Thoracic aorta (tissue), 2 donors: ENCODE results near the gene LRRC8E. TPM values are rescaled to one million over a fixed set of nuclear protein-coding genes. Genes with fewer than 3 reads are reported as not detected.
A peak's percentile ranks its signal among the peaks of the same experiment; 100 is the strongest.

Experiments used
- ATAC-seq: fragments of 150-250 bp; one replicate; pipeline ENCODE4 v1.8.0; 2017; ENCODE audit warnings: low read depth; ENCODE audit not compliant: insufficient number of reproducible peaks, low FRiP score
- DNase-seq: peaks from one replicate; pipeline ENCODE4 v3.0.0-alpha.2; 2020; ENCODE audit warnings: low spot score
- H3K27ac ChIP-seq, 2 donors: fragments of 200-600 bp; sonication (generic); 1 replicate in 1 of 2; 2 replicates in 1 of 2; pipeline ENCODE4 v1.5.1; 2016; ENCODE audit warnings: mild to moderate bottlenecking in 2 of 2, moderate library complexity in 2 of 2
- H3K27me3 ChIP-seq: fragments of 200-600 bp; sonication (generic); replicated peaks from 2 replicates; pipeline ENCODE4 v1.6.0; 2016; ENCODE audit warnings: mild to moderate bottlenecking; ENCODE audit not compliant: insufficient read depth
- H3K36me3 ChIP-seq: fragments of 200-600 bp; sonication (generic); one replicate; pipeline ENCODE4 v1.5.1; 2016
- H3K4me1 ChIP-seq, 2 donors: fragments of 200-600 bp; sonication (generic); 1 replicate in 1 of 2; 2 replicates in 1 of 2; pipeline versions ENCODE4 v1.5.1 to v1.6.0; 2016; ENCODE audit warnings: low read depth in 2 of 2, mild to moderate bottlenecking in 1 of 2; ENCODE audit not compliant: control insufficient read depth in 1 of 2
- H3K4me3 ChIP-seq: fragments of 200-600 bp; sonication (generic); 2 replicates; pipeline ENCODE4 v1.5.1; 2016; ENCODE audit warnings: mild to moderate bottlenecking
- H3K9me3 ChIP-seq: fragments of 200-600 bp; sonication (generic); 2 replicates; pipeline ENCODE4 v1.5.1; 2016
- CTCF ChIP-seq: fragments of 200-600 bp; sonication (generic); IDR thresholded peaks from one replicate; pipeline ENCODE4 v1.5.1; 2019; ENCODE audit warnings: antibody characterized with exemption
- total RNA-seq, 2 donors: library from RNA; depleted of rRNA; stranded (reverse); fragments of >200 nt; gene quantifications; one replicate each; pipeline versions ENCODE4 v1.1.0 to v1.2.3, GENCODE V29; 2016

The LRRC8E gene
- total RNA-seq, 2 donors from 2014 or later = 0.14 TPM; not detected in 1

DNA sequence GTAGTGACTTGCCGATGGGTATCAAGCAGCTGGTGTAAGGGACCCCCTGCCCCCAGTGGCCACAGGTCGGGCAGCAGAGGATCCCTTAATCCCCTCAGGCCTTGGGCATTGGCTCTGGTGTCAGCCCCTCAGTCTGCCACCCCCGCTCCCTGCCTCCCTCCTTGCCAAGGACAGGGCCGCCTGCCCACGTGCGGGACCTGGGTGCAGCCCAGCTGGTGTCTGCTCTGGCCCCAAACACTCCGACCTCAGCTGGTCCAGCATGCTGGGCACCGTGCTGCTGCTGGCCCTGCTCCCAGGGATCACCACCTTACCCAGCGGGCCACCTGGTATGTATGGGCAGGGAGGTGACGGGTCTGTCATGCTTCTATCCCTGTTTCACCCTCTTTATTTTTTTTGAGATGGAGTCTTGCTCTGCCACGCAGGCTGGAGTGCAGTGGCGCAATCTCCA is 26.3 kb downstream of the LRRC8E start, which contains the start of gene TGFBR3L:
Gene TGFBR3L (plus strand): TSS at position 233 of the 448 bp plus-strand sequence.
- no peaks in the 10 kb centered on the region for H3K27me3 ChIP-seq

GRCh38 chr19:7915250-7916102 is 27.2 kb downstream of the LRRC8E start:
- Histone ChIP-seq H3K36me3 (peaks cover 24% of the 10 kb centered on the region), H3K4me3 (no peak overlapping the region), H3K4me1 (peaks cover 14 to 41% of the 10 kb centered on the region in 2 donors), H3K9me3 (no peaks in the 10 kb centered on the region), H3K27ac (no peak overlapping the region), H3K27me3 (no peaks in the 10 kb centered on the region)
- TF ChIP-seq CTCF = no peak
- ATAC-seq (no peak), DNase-seq (no peak)

More for the DNA sequence above, 26.3 kb downstream of the LRRC8E start, which contains the start of gene TGFBR3L:
- no peak within 1 kb of the TSS for H3K27ac ChIP-seq
- ATAC-seq (no peak), DNase-seq (no peak)
- no peak within 1 kb of the TSS for H3K4me3 ChIP-seq
- no peaks in the 10 kb centered on the region for H3K9me3 ChIP-seq
- peaks cover 32% of the 10 kb centered on the region for H3K36me3 ChIP-seq
- peaks cover 14 to 37% of the 10 kb centered on the region in 2 donors for H3K4me1 ChIP-seq
- TF ChIP-seq CTCF = no peak

GRCh38 chr19:7916103-7916954 is 28.0 kb downstream of the LRRC8E start:
- H3K4me1 ChIP-seq = peaks cover 15 to 44% of the 10 kb centered on the region in 2 donors
- no peaks in the 10 kb centered on the region for H3K27me3 ChIP-seq
- no peak for ATAC-seq
- peaks cover 15% of the 10 kb centered on the region for H3K36me3 ChIP-seq
- no peak for DNase-seq
- H3K27ac ChIP-seq = no peak overlapping the region
- TF ChIP-seq CTCF = no peak
- H3K9me3 ChIP-seq = no peaks in the 10 kb centered on the region
- H3K4me3 ChIP-seq = peak overlapping the region; percentile 67

DNA sequence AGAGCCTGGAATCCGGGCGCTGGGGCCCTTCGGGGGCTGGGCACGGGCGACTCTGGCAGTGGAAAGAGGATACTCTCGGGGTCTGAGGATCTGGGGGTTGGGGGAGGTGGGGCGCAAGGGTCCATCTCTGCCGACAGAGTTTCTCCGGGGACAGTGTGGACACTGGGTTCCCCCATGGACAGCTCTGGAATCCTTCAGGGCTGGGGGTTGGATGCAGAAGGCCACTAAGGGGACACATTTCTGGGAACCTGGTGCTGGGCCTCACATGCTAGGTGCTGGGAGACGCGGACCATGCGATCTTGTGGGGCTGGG is 28.6 kb downstream of the LRRC8E start:
- H3K4me1 ChIP-seq = peaks cover 21 to 49% of the 10 kb centered on the region in 2 donors
- no peak for TF ChIP-seq CTCF
- DNase-seq = no peak

More for the DNA sequence above, 28.6 kb downstream of the LRRC8E start:
- ATAC-seq = no peak
- H3K36me3 ChIP-seq = peaks cover 10% of the 10 kb centered on the region
- no peak overlapping the region for H3K27ac ChIP-seq
- H3K4me3 ChIP-seq = peak overlapping the region; percentile 67
- no peaks in the 10 kb centered on the region for H3K27me3 ChIP-seq
- no peaks in the 10 kb centered on the region for H3K9me3 ChIP-seq
